ENCODE data around the gene RGS7. TPM values are rescaled to one million over a fixed set of nuclear protein-coding genes. Genes with fewer than 3 reads are reported as not detected.
"Not testable (repeated sequence)": the region's sequence is repeated elsewhere in the genome, so short reads cannot be mapped to it uniquely, and the experiment has no call there.

The RGS7 gene
- total RNA-seq, 1 donor: 0.36 TPM

GRCh38 chr1:241145881-241146280, 211.1 kb downstream of the RGS7 start:
- Histone ChIP-seq H3K27ac (ENCODE audit: low read depth, low read length) (no peak overlapping the region), H3K4me2 (ENCODE audit: insufficient read depth, low read length) (no peak overlapping the region), H3K4me3 (ENCODE audit: insufficient read depth, low read length) (no peak overlapping the region), H2AFZ (ENCODE audit: low read length) (no peak overlapping the region), H3K9me3 (ENCODE audit: low read depth, low read length) (no peaks in the 10 kb centered on the region), H4K20me1 (ENCODE audit: insufficient read depth, low read length) (no peaks in the 10 kb centered on the region), H3K36me3 (ENCODE audit: insufficient read depth, low read length) (no peaks in the 10 kb centered on the region), H3K27me3 (ENCODE audit: insufficient read depth, low read length) (no peaks in the 10 kb centered on the region), H3K4me1 (ENCODE audit: insufficient read depth, low read length) (no peaks in the 10 kb centered on the region), H3K79me2 (ENCODE audit: insufficient read depth, low read length) (no peaks in the 10 kb centered on the region)
- TF ChIP-seq CTCF (IDR thresholded peaks at IDR 0.05; ENCODE audit: extremely low read depth, low read depth, low read length): no peak
- DNase-seq (ENCODE audit: insufficient read length, low spot score, missing footprints): no peak

DNA sequence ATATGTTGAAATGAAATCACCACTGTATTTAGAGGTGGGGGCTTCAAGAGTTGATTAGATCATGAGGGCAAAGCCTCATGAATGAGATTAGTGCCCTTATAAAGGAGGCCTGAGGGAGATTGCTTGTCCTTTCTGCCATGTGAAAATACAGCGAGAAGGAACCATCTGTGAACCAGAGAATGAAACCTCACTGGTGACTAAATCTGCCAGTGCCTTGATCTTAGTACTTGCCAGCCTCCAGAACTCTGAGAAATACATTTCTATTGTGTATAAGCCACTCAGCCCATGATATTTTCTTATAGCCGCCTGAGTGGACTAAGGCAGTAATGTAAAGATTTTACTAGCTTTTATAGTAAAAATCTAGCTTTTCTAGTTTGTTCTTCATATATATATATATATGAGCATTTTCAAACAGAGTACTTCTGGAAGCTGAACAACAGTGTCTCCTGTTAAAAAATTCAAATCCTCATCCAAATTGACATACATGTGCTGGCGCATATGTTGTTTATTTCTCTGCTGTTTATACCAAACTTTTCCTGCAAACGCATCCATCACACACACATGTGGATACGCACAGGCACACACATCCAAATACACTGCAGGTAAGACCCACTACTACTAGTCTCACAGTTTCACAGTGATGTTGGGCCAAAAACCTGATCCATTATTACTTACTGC, 213.1 kb downstream of the RGS7 start:
- Histone ChIP-seq H3K27ac (ENCODE audit: low read depth, low read length) (no peak overlapping the region), H3K27me3 (ENCODE audit: insufficient read depth, low read length) (no peaks in the 10 kb centered on the region), H3K79me2 (ENCODE audit: insufficient read depth, low read length) (no peaks in the 10 kb centered on the region), H3K36me3 (ENCODE audit: insufficient read depth, low read length) (no peaks in the 10 kb centered on the region), H3K4me3 (ENCODE audit: insufficient read depth, low read length) (no peak overlapping the region), H2AFZ (ENCODE audit: low read length) (peak overlapping the region; percentile 57), H3K4me2 (ENCODE audit: insufficient read depth, low read length) (no peak overlapping the region), H3K9me3 (ENCODE audit: low read depth, low read length) (no peaks in the 10 kb centered on the region), H4K20me1 (ENCODE audit: insufficient read depth, low read length) (no peaks in the 10 kb centered on the region), H3K4me1 (ENCODE audit: insufficient read depth, low read length) (no peaks in the 10 kb centered on the region)
- no peak for TF ChIP-seq CTCF (IDR thresholded peaks at IDR 0.05; ENCODE audit: extremely low read depth, low read depth, low read length)
- DNase-seq (ENCODE audit: insufficient read length, low spot score, missing footprints): no peak

DNA sequence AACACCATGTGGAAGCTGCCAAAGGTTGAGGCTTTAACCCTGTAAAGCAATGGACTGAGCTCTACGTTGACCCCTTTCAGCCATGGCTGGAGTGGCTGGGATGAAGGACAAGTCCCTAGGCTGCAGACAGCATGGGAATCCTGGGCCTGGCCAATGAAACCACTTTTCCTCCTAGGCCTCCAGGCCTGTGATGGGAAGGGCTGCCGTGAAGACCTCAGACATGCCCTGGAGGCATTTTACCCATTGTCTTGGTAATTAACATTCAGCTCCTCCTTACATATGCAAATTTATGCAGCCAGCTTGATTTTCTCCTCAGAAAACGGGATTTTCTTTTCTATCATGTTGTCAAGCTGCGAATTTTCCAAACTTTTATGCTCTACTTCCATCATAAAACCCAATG, 214.5 kb downstream of the RGS7 start:
- Histone ChIP-seq H3K4me1 (ENCODE audit: insufficient read depth, low read length) (no peaks in the 10 kb centered on the region), H3K4me3 (ENCODE audit: insufficient read depth, low read length) (no peak overlapping the region), H3K36me3 (ENCODE audit: insufficient read depth, low read length) (no peaks in the 10 kb centered on the region), H4K20me1 (ENCODE audit: insufficient read depth, low read length) (no peaks in the 10 kb centered on the region), H3K9me3 (ENCODE audit: low read depth, low read length) (no peaks in the 10 kb centered on the region), H3K4me2 (ENCODE audit: insufficient read depth, low read length) (no peak overlapping the region), H2AFZ (ENCODE audit: low read length) (no peak overlapping the region), H3K27ac (ENCODE audit: low read depth, low read length) (no peak overlapping the region), H3K27me3 (ENCODE audit: insufficient read depth, low read length) (no peaks in the 10 kb centered on the region), H3K79me2 (ENCODE audit: insufficient read depth, low read length) (no peaks in the 10 kb centered on the region)
- no peak for DNase-seq (ENCODE audit: insufficient read length, low spot score, missing footprints)
- no peak for TF ChIP-seq CTCF (IDR thresholded peaks at IDR 0.05; ENCODE audit: extremely low read depth, low read depth, low read length)

GRCh38 chr1:241141646-241142045, 215.4 kb downstream of the RGS7 start:
- H4K20me1 ChIP-seq (ENCODE audit: insufficient read depth, low read length); H3K27ac ChIP-seq (ENCODE audit: low read depth, low read length); H3K79me2 ChIP-seq (ENCODE audit: insufficient read depth, low read length); H3K27me3 ChIP-seq (ENCODE audit: insufficient read depth, low read length); DNase-seq (ENCODE audit: insufficient read length, low spot score, missing footprints); H3K4me2 ChIP-seq (ENCODE audit: insufficient read depth, low read length); H3K36me3 ChIP-seq (ENCODE audit: insufficient read depth, low read length); H2AFZ ChIP-seq (ENCODE audit: low read length); H3K4me3 ChIP-seq (ENCODE audit: insufficient read depth, low read length); H3K4me1 ChIP-seq (ENCODE audit: insufficient read depth, low read length); H3K9me3 ChIP-seq (ENCODE audit: low read depth, low read length): not testable (repeated sequence)

All from osteoblast (primary cell).